Panc1 (cell line): ENCODE data around the gene HSPA5. TPM values are rescaled to one million over a fixed set of nuclear protein-coding genes. Genes with fewer than 3 reads are reported as not detected.

Source experiments
- ATAC-seq: fragments of 200-7000 bp; cut with Tn5 transposase; 2 replicates; pipeline ENCODE4 v1.9.1; 2020; ENCODE audit warnings: mild to moderate bottlenecking, moderate library complexity
- BruUV-seq: library from RNA; stranded (reverse); fragments of 400-500 nt; replicated peaks from 2 replicates; lab custom pipeline; 2021; lab: Mats Ljungman, UMichigan
- CTCF ChIA-PET: fragments of 300-600 bp; sonication (Branson Sonifier 250); formaldehyde crosslinking; loops from one replicate; lab custom pipeline; 2022; ENCODE audit warnings: antibody characterized with exemption; lab: Charles Lee
- POLR2A ChIA-PET: fragments of 300-600 bp; sonication (Branson Sonifier 250); formaldehyde crosslinking; loops from one replicate; lab custom pipeline; 2022; ENCODE audit warnings: antibody characterized with exemption; lab: Charles Lee
- DNase-seq: peaks from one replicate; pipeline ENCODE4 v3.0.0-alpha.2; 2010; ENCODE audit warnings: low read depth, low spot score
- H3K27ac ChIP-seq: 2 replicates; pipeline ENCODE4 v1.5.1; 2011; ENCODE audit warnings: mild to moderate bottlenecking, low read length, inconsistent platforms
- H3K27me3 ChIP-seq: fragments of 200-500 bp; sonication (Bioruptor generic); 2 replicates; pipeline ENCODE4 v1.6.0; 2014; ENCODE audit warnings: low read length, inconsistent platforms; ENCODE audit not compliant: control insufficient read depth, insufficient read depth
- H3K36me3 ChIP-seq: fragments of 200-500 bp; sonication (Bioruptor generic); 2 replicates; pipeline ENCODE4 v1.5.1; 2014; ENCODE audit warnings: inconsistent platforms, mild to moderate bottlenecking, low read length, moderate library complexity; ENCODE audit not compliant: control insufficient read depth, insufficient read depth
- H3K4me1 ChIP-seq: 2 replicates; pipeline ENCODE4 v1.5.1; 2011; ENCODE audit warnings: inconsistent platforms, mild to moderate bottlenecking, low read length, moderate library complexity; ENCODE audit not compliant: control insufficient read depth, insufficient read depth
- H3K4me3 ChIP-seq, 2 experiments: 2 replicates each; pipeline ENCODE4 v1.5.1; 2011 to 2012; ENCODE audit warnings: low read depth in 2 of 2, low read length in 2 of 2, mild to moderate bottlenecking in 2 of 2, inconsistent platforms in 1 of 2, moderate library complexity in 1 of 2
- H3K9me3 ChIP-seq: fragments of 200-500 bp; sonication (Bioruptor generic); 2 replicates; pipeline ENCODE4 v1.5.1; 2014; ENCODE audit warnings: low read depth, mild to moderate bottlenecking, inconsistent platforms, low read length, moderate library complexity; ENCODE audit not compliant: control insufficient read depth, insufficient read depth
- CTCF ChIP-seq: fragments of 450-650 bp; IDR thresholded peaks from 2 replicates; pipeline ENCODE4 v1.5.1; 2017; ENCODE audit warnings: mild to moderate bottlenecking
- POLR2AphosphoS5 ChIP-seq: IDR thresholded peaks from 2 replicates; pipeline ENCODE4 v1.6.1; 2012; ENCODE audit warnings: mild to moderate bottlenecking, low read depth, low read length, moderate library complexity
- REST ChIP-seq, 2 experiments: IDR thresholded peaks; 2 replicates each; pipeline ENCODE4 v1.6.1; 2011 to 2012; ENCODE audit warnings: low read depth in 2 of 2, control low read depth in 1 of 2, low read length in 1 of 2, mild to moderate bottlenecking in 1 of 2, moderate library complexity in 1 of 2; ENCODE audit not compliant: insufficient read depth in 1 of 2
- SIN3A ChIP-seq: IDR thresholded peaks from 2 replicates; pipeline ENCODE4 v1.6.1; 2012; ENCODE audit warnings: low read depth, mild to moderate bottlenecking, low read length, moderate library complexity, borderline replicate concordance; ENCODE audit not compliant: insufficient read depth
- TCF7L2 ChIP-seq: IDR thresholded peaks from 2 replicates; pipeline ENCODE4 v1.6.1; 2011; ENCODE audit warnings: mild to moderate bottlenecking, low read depth, low read length, inconsistent platforms
- in situ Hi-C: cut with HindIII; loops from 2 replicates; pipeline ENCODE4 v1.10.0; 2016; ENCODE audit warnings: low sequenced_read_pairs, low pct_unique_long_range_greater_than_20kb
- intact Hi-C: fragments of 100-400 bp; cut with micrococcal nuclease; formaldehyde crosslinking; loops from one replicate; pipeline ENCODE4 v1.10.0; 2022; ENCODE audit not compliant: unreplicated experiment
- total RNA-seq: library from RNA; stranded (reverse); gene quantifications from one replicate; pipeline ENCODE4 v1.2.1, GENCODE V29; 2021; ENCODE audit not compliant: unreplicated experiment

The HSPA5 gene
- total RNA-seq, 1 experiment from 2014 or later: 281 TPM

- no peak overlapping the region for H3K4me3 ChIP-seq
- DNase-seq (no peak), ATAC-seq (peak; percentile 38; the same call in 1 of the 2 replicates)
- 0 out of 2 replicates have a peak overlapping the region, but pooled peaks have one; percentile 29 for H3K27ac ChIP-seq
- ChIA-PET CTCF (no interaction called here), POLR2A (no interaction called here)
- H3K27me3 ChIP-seq: no peaks in the 10 kb centered on the region
- peaks cover 5% of the 10 kb centered on the region; the same call in 1 of the 2 replicates for H3K4me1 ChIP-seq
- TF ChIP-seq CTCF (no peak), POLR2AphosphoS5 (no peak), TCF7L2 (no peak), SIN3A (no peak), REST (IDR thresholded peaks at IDR 0.05; ENCODE audit: insufficient read depth in 1 of 2, low read depth in 2 of 2, low read length in 1 of 2) (no peak)
- no peaks in the 10 kb centered on the region for H3K9me3 ChIP-seq
- no TSS peak for BruUV-seq
- in situ Hi-C loops (no loop called here), intact Hi-C loops (no loop called here)
- H3K36me3 ChIP-seq: no peaks in the 10 kb centered on the region
Observed at GRCh38 chr9:125284855-125285254, 43.7 kb upstream of the HSPA5 start.

- DNase-seq: no peak
- CTCF ChIA-PET: no interaction called here
Observed at GRCh38 chr9:125280945-125281344, 39.8 kb upstream of the HSPA5 start.

GRCh38 chr9:125277411-125277810, 36.3 kb upstream of the HSPA5 start:
- no TSS peak for BruUV-seq
- in situ Hi-C loops: no loop called here
- H3K4me3 ChIP-seq: no peak overlapping the region
- CTCF ChIA-PET: no interaction called here
- no peaks in the 10 kb centered on the region for H3K36me3 ChIP-seq
- H3K9me3 ChIP-seq: no peaks in the 10 kb centered on the region
- H3K4me1 ChIP-seq: peaks cover 4% of the 10 kb centered on the region; the same call in 1 of the 2 replicates
- TF ChIP-seq SIN3A: no peak
- TF ChIP-seq REST (IDR thresholded peaks at IDR 0.05; ENCODE audit: insufficient read depth in 1 of 2, low read depth in 2 of 2, low read length in 1 of 2): no peak
- no peak for TF ChIP-seq CTCF
- no peak for TF ChIP-seq POLR2AphosphoS5
- no peak for TF ChIP-seq TCF7L2
- ATAC-seq (no peak), DNase-seq (no peak)
- no peaks in the 10 kb centered on the region for H3K27me3 ChIP-seq
- intact Hi-C loops: no loop called here
- H3K27ac ChIP-seq: no peak overlapping the region
- POLR2A ChIA-PET: no interaction called here

More at GRCh38 chr9:125280945-125281344, 39.8 kb upstream of the HSPA5 start:
- H3K27ac ChIP-seq: no peak overlapping the region
- no peaks in the 10 kb centered on the region for H3K36me3 ChIP-seq
- no peak for TF ChIP-seq TCF7L2
- H3K4me1 ChIP-seq: peaks cover 5% of the 10 kb centered on the region; the same call in 1 of the 2 replicates
- H3K9me3 ChIP-seq: no peaks in the 10 kb centered on the region
- POLR2A ChIA-PET: interaction anchor here (0.7 kb wide), 1 partner anchor 54 kb away, joined by 3 read pairs; no protein-coding TSS in a partner anchor
- H3K27me3 ChIP-seq: no peaks in the 10 kb centered on the region
- no TSS peak for BruUV-seq
- in situ Hi-C loops: no loop called here
- no peak for ATAC-seq
- no peak overlapping the region for H3K4me3 ChIP-seq
- intact Hi-C loops: no loop called here
